BE2C (cell line): Measurements from ENCODE around the gene PLCD4.

Experiments
- DNase-seq: peaks from one replicate; pipeline ENCODE4 v3.0.0-alpha.2; 2020
- H3K27me3 ChIP-seq: fragments of 250-450 bp; sonication (Bioruptor Pico); 2 replicates; pipeline ENCODE4 v1.5.1; 2020; ENCODE audit warnings: mild to moderate bottlenecking
- H3K36me3 ChIP-seq: fragments of 250-450 bp; sonication (Bioruptor Pico); 2 replicates; pipeline ENCODE4 v1.5.1; 2020; ENCODE audit warnings: mild to moderate bottlenecking
- H3K4me1 ChIP-seq: fragments of 250-450 bp; sonication (Bioruptor Pico); 2 replicates; pipeline ENCODE4 v1.5.1; 2020
- H3K4me3 ChIP-seq: 2 replicates; pipeline ENCODE4 v1.5.1; 2011; ENCODE audit warnings: low read depth, low read length
- H3K9me3 ChIP-seq: fragments of 250-450 bp; sonication (Bioruptor Pico); 2 replicates; pipeline ENCODE4 v1.5.1; 2020
- TF ChIP-seq, protein P1 (sequence below): IDR thresholded peaks from 2 replicates; pipeline ENCODE4 v1.5.1; 2012; ENCODE audit warnings: mild to moderate bottlenecking, low read depth, low read length

PLCD4 gene

DNA sequence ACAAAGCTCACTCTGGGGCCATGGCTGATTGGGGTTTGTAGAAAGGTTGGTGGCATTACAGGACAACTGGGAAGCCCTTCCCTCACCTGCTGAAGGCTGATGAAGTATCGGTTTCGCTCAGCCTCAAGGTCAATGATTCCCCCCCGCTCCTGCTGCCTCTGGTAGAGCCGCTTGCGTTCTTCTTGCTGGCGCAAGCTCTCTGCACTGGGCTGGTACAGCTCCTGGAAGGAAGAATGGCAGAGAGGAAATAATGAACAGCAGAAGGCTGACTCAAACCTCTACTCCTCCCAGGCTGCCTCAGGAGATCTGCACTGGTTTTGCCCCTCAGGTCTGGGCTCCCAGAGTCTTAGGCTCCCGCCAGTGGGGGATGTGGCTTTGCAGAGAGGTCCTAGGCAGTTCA is 57.0 kb downstream of the PLCD4 start:
- H3K27me3 ChIP-seq = no peaks in the 10 kb centered on the region
- no peaks in the 10 kb centered on the region for H3K9me3 ChIP-seq
- no peak overlapping the region for H3K4me3 ChIP-seq
- no peak for DNase-seq
- peaks cover 51% of the 10 kb centered on the region for H3K36me3 ChIP-seq
- TF ChIP-seq, protein P1, sequence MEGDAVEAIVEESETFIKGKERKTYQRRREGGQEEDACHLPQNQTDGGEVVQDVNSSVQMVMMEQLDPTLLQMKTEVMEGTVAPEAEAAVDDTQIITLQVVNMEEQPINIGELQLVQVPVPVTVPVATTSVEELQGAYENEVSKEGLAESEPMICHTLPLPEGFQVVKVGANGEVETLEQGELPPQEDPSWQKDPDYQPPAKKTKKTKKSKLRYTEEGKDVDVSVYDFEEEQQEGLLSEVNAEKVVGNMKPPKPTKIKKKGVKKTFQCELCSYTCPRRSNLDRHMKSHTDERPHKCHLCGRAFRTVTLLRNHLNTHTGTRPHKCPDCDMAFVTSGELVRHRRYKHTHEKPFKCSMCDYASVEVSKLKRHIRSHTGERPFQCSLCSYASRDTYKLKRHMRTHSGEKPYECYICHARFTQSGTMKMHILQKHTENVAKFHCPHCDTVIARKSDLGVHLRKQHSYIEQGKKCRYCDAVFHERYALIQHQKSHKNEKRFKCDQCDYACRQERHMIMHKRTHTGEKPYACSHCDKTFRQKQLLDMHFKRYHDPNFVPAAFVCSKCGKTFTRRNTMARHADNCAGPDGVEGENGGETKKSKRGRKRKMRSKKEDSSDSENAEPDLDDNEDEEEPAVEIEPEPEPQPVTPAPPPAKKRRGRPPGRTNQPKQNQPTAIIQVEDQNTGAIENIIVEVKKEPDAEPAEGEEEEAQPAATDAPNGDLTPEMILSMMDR = no peak
- no peaks in the 10 kb centered on the region for H3K4me1 ChIP-seq

DNA sequence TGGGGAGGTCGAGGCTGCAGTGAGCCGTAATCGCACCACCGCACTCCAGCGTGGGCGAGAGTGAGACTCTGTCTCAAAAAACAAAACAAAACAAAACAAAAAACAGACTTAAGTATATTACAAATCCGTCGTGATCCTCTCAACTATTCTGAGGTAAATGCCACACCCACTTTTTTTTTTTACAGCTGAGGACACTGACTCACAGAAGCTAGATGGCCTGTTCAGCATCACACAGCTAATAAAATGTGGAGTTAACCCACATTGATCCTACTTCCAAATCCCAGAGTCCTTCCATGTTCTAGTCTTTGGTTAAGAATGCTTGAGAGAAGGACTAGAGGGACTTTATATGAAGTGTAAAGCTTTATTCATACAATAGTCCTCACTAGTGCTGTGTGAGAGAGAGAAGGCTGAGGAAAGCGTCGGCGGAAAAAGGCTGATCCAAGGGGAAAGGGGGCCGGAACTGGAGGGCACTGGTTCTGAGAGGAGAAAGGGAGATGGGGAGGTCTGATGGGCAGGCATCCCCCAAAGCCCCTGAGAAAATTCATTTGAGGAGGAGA is 63.5 kb downstream of the PLCD4 start:
- Histone ChIP-seq H3K27me3 (no peaks in the 10 kb centered on the region), H3K4me1 (no peaks in the 10 kb centered on the region), H3K4me3 (peak overlapping the region; percentile 94), H3K36me3 (peaks cover 12% of the 10 kb centered on the region), H3K9me3 (no peaks in the 10 kb centered on the region)
- TF ChIP-seq, protein P1 = no peak
- no peak for DNase-seq

DNA sequence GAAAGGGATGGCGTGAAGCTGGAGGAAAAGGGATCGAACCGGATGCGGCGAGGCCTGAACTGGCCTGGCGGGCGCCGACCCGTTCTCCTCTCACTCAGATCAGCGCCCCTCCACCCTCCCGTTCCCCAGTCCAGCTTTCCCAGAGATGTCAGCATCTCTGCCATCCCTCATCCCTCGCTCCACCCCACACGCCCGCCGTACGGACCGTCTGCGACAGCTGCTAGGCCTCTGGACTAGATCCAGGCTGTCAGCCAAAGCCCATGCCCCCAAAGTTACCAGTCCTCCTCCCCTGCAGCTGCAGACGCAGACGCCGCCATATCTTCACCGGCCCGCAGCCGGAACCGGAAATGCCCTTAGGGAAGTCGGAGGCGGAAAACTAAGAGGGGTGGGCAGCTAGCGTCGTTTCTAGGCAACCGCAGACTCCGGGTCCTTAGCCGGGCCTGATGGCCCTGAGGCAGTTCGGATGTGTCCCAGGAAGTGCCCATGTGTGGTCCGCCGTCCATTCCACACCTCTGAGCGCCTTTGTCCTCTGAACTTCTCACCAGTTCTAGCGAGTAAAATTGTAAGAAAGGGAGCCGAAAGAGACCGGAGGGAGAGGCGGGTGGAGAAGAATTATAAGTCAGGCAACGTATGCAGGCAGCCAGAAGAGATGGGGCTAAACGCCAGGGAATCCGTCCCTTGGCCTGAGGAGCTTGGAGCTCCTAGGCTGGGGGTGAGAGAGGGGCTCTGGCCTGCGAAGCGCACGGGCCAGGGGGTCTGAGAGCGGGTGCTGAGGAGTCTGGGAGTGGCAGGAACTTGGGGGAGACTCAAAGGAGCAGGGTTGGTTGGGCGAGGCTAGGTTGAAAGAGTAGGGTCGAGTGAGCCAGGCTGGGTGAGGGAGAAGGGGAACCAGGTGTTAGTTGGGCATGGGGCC is 64.2 kb downstream of the PLCD4 start, which contains the start of the genes RNF25 and STK36:
Gene RNF25 (minus strand): TSS at position 349 of the 913 bp plus-strand sequence. CDS start 32 bp downstream, at position 317.
Gene STK36 (plus strand): TSS at position 433 of the 913 bp plus-strand sequence. CDS start 744 bp downstream, outside the sequence.
- DNase-seq = peak; percentile 93
- Histone ChIP-seq H3K27me3 (no peaks in the 10 kb centered on the region), H3K9me3 (no peaks in the 10 kb centered on the region), H3K4me3 (peak within 1 kb of the TSS; percentile 94), H3K4me1 (no peaks in the 10 kb centered on the region), H3K36me3 (peaks cover 5% of the 10 kb centered on the region)
- TF ChIP-seq, protein P1 = no peak

DNA sequence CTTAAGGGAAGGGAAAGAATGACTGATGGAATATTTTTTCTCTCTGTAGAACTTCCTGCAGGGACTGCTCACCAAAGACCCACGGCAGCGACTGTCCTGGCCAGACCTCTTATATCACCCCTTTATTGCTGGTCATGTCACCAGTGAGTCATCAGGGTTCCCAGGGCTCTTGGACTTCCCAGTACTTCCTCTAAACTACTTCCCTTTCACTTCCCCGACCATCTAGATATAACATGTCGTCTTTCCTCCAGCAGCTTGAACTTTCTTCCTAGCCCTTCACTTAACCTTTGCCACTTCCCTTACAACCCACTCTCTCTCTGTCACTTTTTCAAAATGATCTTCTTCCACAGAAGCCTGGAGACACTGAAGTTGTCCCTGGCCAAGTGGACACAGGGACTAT is 71.4 kb downstream of the PLCD4 start:
- no peaks in the 10 kb centered on the region for H3K27me3 ChIP-seq
- no peak overlapping the region for H3K4me3 ChIP-seq
- no peaks in the 10 kb centered on the region for H3K4me1 ChIP-seq
- H3K9me3 ChIP-seq = no peaks in the 10 kb centered on the region
- H3K36me3 ChIP-seq = no peaks in the 10 kb centered on the region; the same call in none of the 2 replicates
- TF ChIP-seq, protein P1 = no peak
- DNase-seq = no peak

DNA sequence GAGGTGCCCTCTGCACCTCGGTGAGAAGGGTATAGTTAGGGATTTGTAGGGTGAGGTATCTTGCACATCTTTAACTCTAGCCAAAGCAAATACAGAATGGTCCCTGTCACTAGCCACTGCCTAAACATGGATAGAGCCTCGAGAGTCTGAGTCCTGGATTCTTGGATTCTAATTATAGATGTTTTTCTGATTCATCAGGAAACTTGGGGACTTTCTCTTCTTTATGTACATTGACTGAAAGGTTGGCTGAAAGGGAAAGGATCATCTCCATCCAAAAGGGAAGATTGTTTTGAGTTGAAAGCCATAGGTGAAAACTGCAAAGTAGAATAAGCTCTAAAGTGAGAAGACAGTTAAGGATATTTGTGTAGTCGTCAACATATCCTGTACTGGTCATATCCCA is 72.4 kb downstream of the PLCD4 start:
- Histone ChIP-seq H3K27me3 (no peaks in the 10 kb centered on the region), H3K36me3 (no peaks in the 10 kb centered on the region; the same call in none of the 2 replicates), H3K9me3 (no peaks in the 10 kb centered on the region), H3K4me1 (no peaks in the 10 kb centered on the region), H3K4me3 (no peak overlapping the region)
- TF ChIP-seq, protein P1 = no peak
- no peak for DNase-seq
